Lower leg skin (tissue), 3 donors: Measurements from ENCODE around the gene TBC1D12.

Experiments
- CTCF ChIP-seq, 3 donors: fragments of 450-650 bp; IDR thresholded peaks; one replicate each; pipeline ENCODE4 v1.5.1; 2016; ENCODE audit warnings: antibody characterized with exemption in 3 of 3, mild to moderate bottlenecking in 3 of 3, moderate library complexity in 2 of 3
- POLR2A ChIP-seq, 2 donors: fragments of 450-650 bp; IDR thresholded peaks; one replicate each; pipeline ENCODE4 v1.6.1; 2016 to 2017; ENCODE audit warnings: antibody characterized with exemption in 2 of 2, mild to moderate bottlenecking in 1 of 2, moderate library complexity in 1 of 2

DNA sequence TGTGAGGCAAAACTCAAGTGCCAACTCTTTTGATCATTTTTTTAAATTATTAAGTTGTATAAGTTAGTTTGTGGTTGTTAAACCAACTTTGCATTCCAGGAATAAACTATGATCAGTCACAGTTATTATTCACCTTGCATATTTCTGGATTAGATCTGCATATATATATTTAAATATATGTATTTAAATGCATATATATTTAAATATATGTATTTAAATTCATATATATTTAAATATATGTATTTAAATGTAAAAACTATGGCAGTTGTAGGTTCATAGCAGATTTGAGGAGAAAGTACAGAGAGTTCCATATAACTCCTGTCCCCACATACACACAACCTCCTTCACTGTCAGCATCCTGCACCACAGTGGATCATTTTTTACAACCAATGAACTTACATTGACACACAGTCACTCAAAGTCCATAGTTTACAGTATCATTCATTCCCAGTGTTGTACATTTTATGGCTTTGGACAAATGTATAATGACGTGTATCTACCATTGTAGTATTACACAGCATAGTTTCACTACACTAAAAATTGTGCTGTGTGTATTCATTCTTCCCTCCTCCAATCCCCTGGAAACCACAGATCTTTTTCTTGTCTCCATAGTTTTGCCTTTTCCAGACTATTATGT is 49.7 kb downstream of the TBC1D12 start:
- TF ChIP-seq CTCF (IDR thresholded peaks at IDR 0.05) (no peak), POLR2A (IDR thresholded peaks at IDR 0.05) (no peak)
